AG09319 (cell line): Measurements from ENCODE around the gene OR2C1.

Experiments used
- DNase-seq: peaks from one replicate; pipeline ENCODE4 v3.0.0-alpha.2; 2010; ENCODE audit warnings: low read depth; ENCODE audit errors: extremely low read depth
- TF ChIP-seq, protein P1 (sequence below): IDR thresholded peaks from 2 replicates; pipeline ENCODE4 v1.5.1; 2011; ENCODE audit warnings: low read depth, mild to moderate bottlenecking, inconsistent platforms, low read length, moderate library complexity

Gene OR2C1

DNA sequence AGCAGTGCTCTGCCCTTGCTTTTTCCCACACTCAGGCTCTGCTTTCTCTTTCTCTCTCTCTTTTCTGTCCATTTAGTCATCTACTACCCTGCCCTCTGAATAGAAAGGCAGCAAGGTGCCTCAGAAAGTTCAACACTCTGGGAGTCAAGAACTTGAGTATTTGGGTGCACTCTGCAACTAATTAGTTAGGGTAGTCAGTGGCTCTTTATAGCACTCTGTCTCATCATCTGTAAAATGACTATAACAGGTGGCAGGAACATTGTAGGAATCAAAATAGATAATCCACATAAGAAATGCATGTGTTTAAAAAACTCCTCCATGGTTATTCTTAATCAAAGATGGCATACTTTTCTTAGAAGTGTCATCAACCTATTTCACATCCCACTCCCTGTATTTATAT is 7.2 kb downstream of the OR2C1 start:
- TF ChIP-seq, protein P1, sequence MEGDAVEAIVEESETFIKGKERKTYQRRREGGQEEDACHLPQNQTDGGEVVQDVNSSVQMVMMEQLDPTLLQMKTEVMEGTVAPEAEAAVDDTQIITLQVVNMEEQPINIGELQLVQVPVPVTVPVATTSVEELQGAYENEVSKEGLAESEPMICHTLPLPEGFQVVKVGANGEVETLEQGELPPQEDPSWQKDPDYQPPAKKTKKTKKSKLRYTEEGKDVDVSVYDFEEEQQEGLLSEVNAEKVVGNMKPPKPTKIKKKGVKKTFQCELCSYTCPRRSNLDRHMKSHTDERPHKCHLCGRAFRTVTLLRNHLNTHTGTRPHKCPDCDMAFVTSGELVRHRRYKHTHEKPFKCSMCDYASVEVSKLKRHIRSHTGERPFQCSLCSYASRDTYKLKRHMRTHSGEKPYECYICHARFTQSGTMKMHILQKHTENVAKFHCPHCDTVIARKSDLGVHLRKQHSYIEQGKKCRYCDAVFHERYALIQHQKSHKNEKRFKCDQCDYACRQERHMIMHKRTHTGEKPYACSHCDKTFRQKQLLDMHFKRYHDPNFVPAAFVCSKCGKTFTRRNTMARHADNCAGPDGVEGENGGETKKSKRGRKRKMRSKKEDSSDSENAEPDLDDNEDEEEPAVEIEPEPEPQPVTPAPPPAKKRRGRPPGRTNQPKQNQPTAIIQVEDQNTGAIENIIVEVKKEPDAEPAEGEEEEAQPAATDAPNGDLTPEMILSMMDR = no peak
- DNase-seq = no peak

DNA sequence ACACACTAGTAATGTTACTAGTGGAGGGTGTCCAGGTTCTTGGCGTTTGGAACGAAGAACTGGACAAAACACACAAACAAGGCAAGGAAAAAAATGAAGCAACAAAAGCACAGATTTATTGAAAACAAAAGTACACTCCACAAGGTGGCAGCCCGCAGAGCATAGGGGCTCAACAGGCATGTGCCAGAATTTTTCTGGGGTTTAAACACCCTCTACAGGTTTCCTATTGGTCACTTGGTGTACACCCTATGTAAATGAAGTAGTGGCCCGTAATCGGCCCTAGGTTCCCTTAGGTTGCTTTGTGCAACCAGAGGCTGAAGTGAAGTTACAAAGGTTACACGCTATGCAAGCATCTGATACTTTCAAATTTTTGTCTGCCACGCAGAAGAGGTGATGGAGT is 8.1 kb downstream of the OR2C1 start:
- no peak for DNase-seq
- TF ChIP-seq, protein P1 = no peak

DNA sequence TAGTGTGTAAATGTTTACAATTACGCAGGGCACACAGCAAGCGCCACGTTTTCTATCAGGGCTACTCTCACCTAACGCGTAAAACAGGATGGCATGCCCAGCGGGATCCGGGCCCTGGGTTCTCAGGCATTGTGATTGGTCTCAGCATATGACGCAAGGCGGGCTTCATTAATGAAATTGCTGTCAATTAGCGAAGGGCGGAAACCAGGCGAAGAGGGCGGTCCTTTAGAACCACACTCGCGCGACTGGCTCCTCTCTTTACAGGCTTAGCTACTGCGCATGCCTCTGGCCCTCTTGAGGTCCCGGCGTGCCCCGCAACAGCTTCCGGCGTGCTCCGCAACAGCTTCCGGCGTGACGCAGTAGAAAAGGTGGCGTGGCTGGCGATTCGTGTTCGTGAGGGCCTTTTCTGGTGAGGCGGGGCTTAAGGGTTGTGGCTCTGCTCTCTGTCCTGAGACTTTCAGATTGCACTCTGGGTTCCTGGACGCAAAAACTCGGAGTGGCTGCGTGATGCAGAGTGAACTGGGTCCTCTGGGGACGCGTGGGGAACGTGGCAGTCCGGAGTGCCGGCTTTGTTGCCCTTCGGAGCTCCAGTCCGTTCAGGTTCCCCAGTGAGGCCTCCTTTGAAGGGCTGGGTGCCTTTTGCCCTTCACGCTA is 9.2 kb downstream of the OR2C1 start:
- peak; percentile 90 for DNase-seq

DNA sequence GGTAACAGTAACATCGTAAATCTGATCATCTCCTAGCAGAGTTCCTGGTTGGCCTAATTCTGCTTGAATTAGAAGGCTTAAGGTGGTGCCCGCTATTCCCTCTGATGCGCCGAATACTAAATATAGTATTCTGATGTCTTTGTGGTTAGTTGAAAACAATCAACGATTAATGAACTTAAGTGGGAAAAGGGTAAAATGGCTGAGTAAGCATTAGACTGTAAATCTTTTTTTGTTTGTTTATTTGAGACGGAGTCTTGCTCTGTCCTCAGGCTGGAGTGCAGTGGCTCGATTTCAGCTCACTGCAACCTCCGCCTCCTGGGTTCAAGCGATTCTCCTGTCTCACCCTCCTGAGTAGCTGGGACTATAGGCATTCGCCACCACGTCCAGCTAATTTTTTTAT is 13.4 kb downstream of the OR2C1 start:
- TF ChIP-seq, protein P1 = no peak
- no peak for DNase-seq

More for the DNA sequence above, 9.2 kb downstream of the OR2C1 start:
- TF ChIP-seq, protein P1 = no peak

DNA sequence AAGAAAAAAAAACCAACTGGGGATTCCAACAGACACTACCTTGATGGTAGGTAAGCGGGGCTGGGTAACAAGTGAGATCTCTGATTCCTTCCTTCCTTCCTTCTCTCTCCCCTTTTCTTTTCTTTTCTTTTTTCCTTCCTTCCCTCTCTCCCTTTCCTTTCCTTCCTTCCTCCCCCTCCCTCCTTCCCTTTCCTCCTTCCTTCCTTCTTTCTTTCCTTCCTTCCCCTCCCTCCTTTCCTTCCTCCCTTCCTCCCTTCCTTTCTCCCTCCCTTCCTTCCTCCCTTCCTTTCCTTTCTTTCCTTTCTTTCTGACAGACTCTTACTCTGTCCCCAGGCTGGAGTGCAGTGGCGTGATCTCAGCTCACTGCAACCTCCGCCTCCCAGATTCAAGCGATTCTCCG is 20.0 kb downstream of the OR2C1 start:
- TF ChIP-seq, protein P1 = no peak
- DNase-seq = no peak

DNA sequence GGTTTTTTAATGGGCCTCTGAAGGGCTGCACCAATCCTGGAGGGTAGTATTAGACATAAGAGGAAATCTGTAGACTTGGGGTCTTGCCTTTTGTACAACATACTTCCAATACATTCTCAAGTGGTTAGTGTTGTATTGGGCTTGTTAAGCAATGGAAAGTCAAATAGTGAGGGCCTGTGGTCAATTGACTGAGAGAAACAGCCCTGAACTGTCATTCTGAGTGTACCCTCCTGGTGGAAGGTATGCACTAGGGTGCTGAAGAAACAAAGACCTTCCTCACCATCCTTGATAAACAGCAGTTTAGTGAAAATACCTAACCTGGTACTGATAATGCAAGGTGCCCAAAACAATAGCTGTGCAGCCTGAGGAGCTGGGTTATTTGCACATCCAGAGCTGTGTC is 22.2 kb downstream of the OR2C1 start:
- TF ChIP-seq, protein P1 = no peak
- DNase-seq = no peak

DNA sequence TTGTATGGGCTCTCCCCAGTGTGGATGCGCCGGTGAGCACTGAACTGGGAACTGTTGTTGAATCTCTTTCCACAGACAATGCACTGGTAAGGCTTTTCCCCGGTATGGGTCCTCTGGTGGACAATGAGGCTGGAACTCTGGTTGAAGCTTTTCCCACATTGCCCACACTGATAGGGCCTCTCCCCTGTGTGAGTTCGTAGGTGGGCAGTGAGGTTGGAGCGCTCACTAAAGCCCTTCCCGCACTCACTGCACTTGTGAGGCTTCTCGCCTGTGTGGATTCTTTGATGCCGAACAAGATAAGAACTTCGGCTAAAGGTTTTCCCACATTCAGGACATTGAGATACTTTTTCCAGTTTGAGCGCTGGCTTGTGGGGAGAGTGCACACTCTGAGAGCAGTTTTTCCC is 27.4 kb downstream of the OR2C1 start:
- TF ChIP-seq, protein P1 = no peak

More for the DNA sequence above, 27.4 kb downstream of the OR2C1 start:
- DNase-seq = no peak
